Endothelial cell of umbilical vein (primary cell): ENCODE results near the gene RNPEPL1. TPM values are rescaled to one million over a fixed set of nuclear protein-coding genes. Genes with fewer than 3 reads are reported as not detected.

Experiments
- BruUV-seq: library from RNA; stranded (reverse); fragments of 400-500 nt; replicated peaks from 2 replicates; lab custom pipeline; 2021; lab: Mats Ljungman, UMichigan
- CTCF ChIA-PET: fragments of 300-600, 350-600 bp; sonication (Branson Sonifier 250); formaldehyde crosslinking; loops from one replicate; lab custom pipeline; 2021; ENCODE audit warnings: antibody characterized with exemption, inconsistent platforms; lab: Charles Lee
- POLR2A ChIA-PET: fragments of 300-600, 350-600 bp; sonication (Branson Sonifier 250); formaldehyde crosslinking; loops from one replicate; lab custom pipeline; 2021; ENCODE audit warnings: antibody characterized with exemption, inconsistent platforms; lab: Charles Lee
- DNase-seq: peaks from one replicate; pipeline ENCODE4 v3.0.0-alpha.2; 2011; ENCODE audit warnings: low read depth, low spot score
- FAIRE-seq: peaks from 2 replicates; lab custom pipeline; 2011; peaks lifted over from hg19 to GRCh38; lab: Jason Lieb, UNC
- H2AFZ ChIP-seq: 2 replicates; pipeline ENCODE4 v1.6.0; 2012; ENCODE audit warnings: low read depth, low read length, control low read depth, inconsistent platforms
- H3K27ac ChIP-seq: 2 replicates; pipeline ENCODE4 v1.5.1; 2011; ENCODE audit warnings: low read depth, mild to moderate bottlenecking, control low read depth, low read length, moderate library complexity; ENCODE audit not compliant: insufficient read depth
- H3K27me3 ChIP-seq, 2 experiments: 2 replicates each; pipeline versions ENCODE4 v1.6.0 to v1.6.1; 2011; ENCODE audit warnings: low read length in 2 of 2, mixed read lengths in 1 of 2; ENCODE audit not compliant: control insufficient read depth in 2 of 2, insufficient read depth in 2 of 2
- H3K36me3 ChIP-seq, 2 experiments: 2 replicates in 1 of 2; 3 replicates in 1 of 2; pipeline ENCODE4 v1.5.1; 2011; ENCODE audit warnings: low read length in 2 of 2, mild to moderate bottlenecking in 1 of 2, moderate library complexity in 1 of 2; ENCODE audit not compliant: control insufficient read depth in 2 of 2, insufficient read depth in 2 of 2; ENCODE audit errors: extremely low read depth in 1 of 2
- H3K4me1 ChIP-seq: 3 replicates; pipeline ENCODE4 v1.5.1; 2011; ENCODE audit warnings: mild to moderate bottlenecking, low read length; ENCODE audit not compliant: control insufficient read depth, insufficient read depth; ENCODE audit errors: extremely low read depth
- H3K4me2 ChIP-seq: 2 replicates; pipeline ENCODE4 v1.6.1; 2011; ENCODE audit warnings: low read length, control low read depth, mixed read lengths; ENCODE audit not compliant: insufficient read depth
- H3K4me3 ChIP-seq, 3 experiments: fragments of 200-600 bp in 1 of 3; sonication (generic), shearing (Covaris generic) in 1 of 3; replicated peaks in 1 of 3; 2 replicates each; pipeline ENCODE4 v1.5.1; 2011 to 2016; ENCODE audit warnings: control low read depth in 3 of 3, low read length in 3 of 3, mild to moderate bottlenecking in 2 of 3, inconsistent platforms in 1 of 3, low read depth in 1 of 3, moderate library complexity in 1 of 3; ENCODE audit not compliant: insufficient read depth in 1 of 3
- H3K79me2 ChIP-seq: 2 replicates; pipeline ENCODE4 v1.6.0; 2012; ENCODE audit warnings: low read length, inconsistent platforms; ENCODE audit not compliant: control insufficient read depth, insufficient read depth
- H3K9ac ChIP-seq: replicated peaks from 2 replicates; pipeline ENCODE3; 2011; ENCODE audit warnings: low read length, control low read depth; ENCODE audit not compliant: insufficient read depth; ENCODE audit errors: extremely low read depth
- H3K9me1 ChIP-seq: replicated peaks from 3 replicates; pipeline ENCODE4 v1.6.0; 2011; ENCODE audit warnings: mild to moderate bottlenecking, low read length; ENCODE audit not compliant: control insufficient read depth, insufficient read depth; ENCODE audit errors: extremely low read depth
- H3K9me3 ChIP-seq: replicated peaks from 2 replicates; pipeline ENCODE4 v1.5.1; 2012; ENCODE audit warnings: low read length, inconsistent platforms; ENCODE audit not compliant: control insufficient read depth, insufficient read depth
- H4K20me1 ChIP-seq: replicated peaks from 2 replicates; pipeline ENCODE3; 2011; ENCODE audit warnings: mild to moderate bottlenecking, low read length; ENCODE audit not compliant: control insufficient read depth, insufficient read depth; ENCODE audit errors: extremely low read depth
- JUN ChIP-seq: IDR thresholded peaks from 2 replicates; pipeline ENCODE4 v1.6.1; 2011; ENCODE audit warnings: borderline replicate concordance, low read depth; ENCODE audit not compliant: insufficient read length, insufficient read depth
- POLR2A ChIP-seq: IDR thresholded peaks from 2 replicates; pipeline ENCODE4 v1.6.1; 2012; ENCODE audit warnings: low read depth, mild to moderate bottlenecking, control low read depth, low read length
- POLR2AphosphoS5 ChIP-seq: IDR thresholded peaks from 2 replicates; pipeline ENCODE4 v1.6.1; 2012; ENCODE audit warnings: low read depth, mild to moderate bottlenecking, control low read depth, low read length, moderate library complexity; ENCODE audit not compliant: insufficient read depth
- dilution Hi-C: fragments of 300-500 bp; cut with MboI; formaldehyde crosslinking; loops from one replicate; pipeline ENCODE4 v1.15.0; 2019; ENCODE audit warnings: low sequenced_read_pairs; ENCODE audit not compliant: extremely low pct_ligation_motif_present
- intact Hi-C: fragments of 100-400 bp; cut with micrococcal nuclease; formaldehyde crosslinking; loops from one replicate; pipeline ENCODE4 v1.10.0; 2022
- polyA plus RNA-seq, 4 experiments: library from polyadenylated mRNA; depleted of rRNA in 3 of 4; stranded (reverse) in 3 of 4; unstranded in 1 of 4; fragments of >200 nt; gene quantifications; 2 replicates each; pipeline versions ENCODE4 v1.2.1 to v1.2.3, GENCODE V29; 2011 to 2012; ENCODE audit warnings: missing spikeins in 1 of 4
- total RNA-seq: library from RNA; stranded (reverse); gene quantifications from 2 replicates; pipeline ENCODE4 v1.2.3, GENCODE V29; 2021
- TF ChIP-seq, protein P1 (sequence below), 2 donors: IDR thresholded peaks; 1 replicate in 1 of 2; 2 replicates in 1 of 2; pipeline ENCODE4 v1.5.1; 2011; ENCODE audit warnings: low read length in 2 of 2, mild to moderate bottlenecking in 2 of 2, moderate library complexity in 2 of 2, control low read depth in 1 of 2, inconsistent platforms in 1 of 2, low read depth in 1 of 2; ENCODE audit not compliant: insufficient read depth in 1 of 2; ENCODE audit errors: extremely low read depth in 1 of 2

Gene RNPEPL1
- total and polyA plus RNA-seq, 2 donors (not counting 3 experiments of a cell fraction or from before 2014, with no cell fraction given), result 35.8 to 67.1 TPM

DNA sequence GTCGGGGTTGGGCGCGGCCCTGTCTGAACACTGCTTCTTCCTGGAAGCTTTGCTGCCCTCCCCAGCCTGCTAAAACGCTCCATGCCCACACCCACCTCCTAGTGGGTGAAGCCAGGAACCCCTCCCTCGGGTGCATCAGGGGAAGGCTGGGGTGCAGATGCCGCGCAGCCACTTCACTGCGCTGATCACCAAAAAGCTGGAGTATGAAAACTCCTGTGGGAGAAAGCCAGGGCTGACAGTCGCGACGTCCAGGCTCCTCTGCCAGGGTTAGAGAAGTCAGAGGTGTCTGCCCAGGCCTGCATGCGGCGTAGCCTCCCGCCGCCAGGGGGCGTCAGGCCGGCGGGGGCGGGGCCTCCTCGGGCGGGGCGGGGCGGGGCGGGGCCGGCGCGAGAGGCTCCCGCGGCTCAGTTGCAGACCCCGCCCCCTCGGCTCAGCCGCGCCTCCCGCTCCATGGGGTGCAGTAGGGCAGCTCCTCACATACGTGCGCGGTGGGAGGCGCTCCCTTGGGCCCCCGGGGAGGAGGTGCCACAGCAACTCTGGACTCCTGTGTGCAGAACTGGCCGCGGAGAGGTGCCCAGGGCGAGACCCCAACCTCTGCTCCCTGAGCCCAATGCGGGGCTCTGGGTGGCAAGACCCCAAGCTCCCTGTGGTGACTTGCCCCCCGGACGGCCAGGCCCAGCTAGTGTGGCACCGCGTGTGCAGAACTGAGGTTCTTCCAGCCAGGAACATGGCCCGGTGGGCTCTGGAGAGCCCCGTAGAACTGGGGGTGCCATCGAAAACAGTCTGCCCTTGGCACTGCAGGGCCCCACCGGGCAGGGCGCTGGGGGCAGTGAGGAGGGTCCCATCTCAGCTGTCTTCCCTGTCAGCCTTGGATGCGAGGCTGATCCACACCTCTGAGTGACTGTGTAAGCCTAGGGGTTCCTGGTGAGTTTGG is 1.8 kb upstream of the RNPEPL1 start:
- FAIRE-seq, result peak; percentile 89
- Histone ChIP-seq H3K9me3 (no peaks in the 10 kb centered on the region), H4K20me1 (no peaks in the 10 kb centered on the region), H3K79me2 (peaks cover 20% of the 10 kb centered on the region), H3K4me1 (peaks cover 41% of the 10 kb centered on the region), H3K27ac (peak overlapping the region; percentile 98), H3K4me2 (peak overlapping the region; percentile 67), H3K9me1 (no peaks in the 10 kb centered on the region), H3K4me3 (peak overlapping the region in 2 of 3 experiments; percentile 18 to 20), H2AFZ (no peak overlapping the region), H3K36me3 (no peaks in the 10 kb centered on the region), H3K27me3 (no peaks in the 10 kb centered on the region), H3K9ac (peak overlapping the region; percentile 76)
- no peak for TF ChIP-seq JUN
- peak; percentile 40 for TF ChIP-seq POLR2AphosphoS5
- no peak for TF ChIP-seq POLR2A
- TF ChIP-seq, protein P1, sequence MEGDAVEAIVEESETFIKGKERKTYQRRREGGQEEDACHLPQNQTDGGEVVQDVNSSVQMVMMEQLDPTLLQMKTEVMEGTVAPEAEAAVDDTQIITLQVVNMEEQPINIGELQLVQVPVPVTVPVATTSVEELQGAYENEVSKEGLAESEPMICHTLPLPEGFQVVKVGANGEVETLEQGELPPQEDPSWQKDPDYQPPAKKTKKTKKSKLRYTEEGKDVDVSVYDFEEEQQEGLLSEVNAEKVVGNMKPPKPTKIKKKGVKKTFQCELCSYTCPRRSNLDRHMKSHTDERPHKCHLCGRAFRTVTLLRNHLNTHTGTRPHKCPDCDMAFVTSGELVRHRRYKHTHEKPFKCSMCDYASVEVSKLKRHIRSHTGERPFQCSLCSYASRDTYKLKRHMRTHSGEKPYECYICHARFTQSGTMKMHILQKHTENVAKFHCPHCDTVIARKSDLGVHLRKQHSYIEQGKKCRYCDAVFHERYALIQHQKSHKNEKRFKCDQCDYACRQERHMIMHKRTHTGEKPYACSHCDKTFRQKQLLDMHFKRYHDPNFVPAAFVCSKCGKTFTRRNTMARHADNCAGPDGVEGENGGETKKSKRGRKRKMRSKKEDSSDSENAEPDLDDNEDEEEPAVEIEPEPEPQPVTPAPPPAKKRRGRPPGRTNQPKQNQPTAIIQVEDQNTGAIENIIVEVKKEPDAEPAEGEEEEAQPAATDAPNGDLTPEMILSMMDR (IDR thresholded peaks at IDR 0.05; ENCODE audit: extremely low read depth in 1 of 2, insufficient read depth in 1 of 2, low read depth in 1 of 2, low read length in 2 of 2), result peak; percentile 61 to 79
- ChIA-PET CTCF (interaction anchor here (1.5 to 3.2 kb wide), 5 partner anchors 9 to 52 kb away, joined by 5 to 47 read pairs (median 17); partner anchors contain the start of genes ANKMY1 and CAPN10), POLR2A (interaction anchor here (0.5 to 1.2 kb wide), 4 partner anchors 20 to 1146 kb away, joined by 3 to 8 read pairs (median 6); partner anchors contain the start of gene CAPN10)
- peak; percentile 79 for DNase-seq
- intact Hi-C loops (loop anchor here (1.0 to 10.0 kb wide), 5 partner anchors 20 to 651 kb away; partner anchors contain the start of genes CAPN10, GPC1 and SNED1), dilution Hi-C loops (no loop called here)
- no TSS peak for BruUV-seq
